DMS 273 (cell line): ENCODE measurements around the gene HIF3A.

ENCODE experiments used
- DNase-seq: peaks from one replicate; lab custom pipeline; 2025; ENCODE audit not compliant: unreplicated experiment; lab: John Stamatoyannopoulos, UW

HIF3A gene

GRCh38 chr19:46381756-46382345, 85.0 kb downstream of the HIF3A start:
- DNase-seq, result peak; percentile 56

- no peak for DNase-seq
Measured at GRCh38 chr19:46383171-46383815, 86.5 kb downstream of the HIF3A start.

GRCh38 chr19:46383846-46384245, 87.0 kb downstream of the HIF3A start:
- no peak for DNase-seq

- DNase-seq, result peak; percentile 94
Measured at GRCh38 chr19:46384396-46384795, 87.6 kb downstream of the HIF3A start.

- no peak for DNase-seq
Measured at GRCh38 chr19:46385636-46386035, 88.8 kb downstream of the HIF3A start.

GRCh38 chr19:46386151-46386550, 89.3 kb downstream of the HIF3A start:
- DNase-seq, result no peak

- DNase-seq, result no peak
Measured at GRCh38 chr19:46386996-46387712, 90.3 kb downstream of the HIF3A start.

- DNase-seq, result no peak
Measured at GRCh38 chr19:46387713-46388130, 90.9 kb downstream of the HIF3A start.

GRCh38 chr19:46388311-46389095, 91.7 kb downstream of the HIF3A start:
- DNase-seq, result no peak

- no peak for DNase-seq
Measured at GRCh38 chr19:46390121-46390858, 93.4 kb downstream of the HIF3A start.

GRCh38 chr19:46390866-46391265, 94.0 kb downstream of the HIF3A start:
- no peak for DNase-seq

GRCh38 chr19:46391296-46392251, 94.7 kb downstream of the HIF3A start:
- peak; percentile 64 for DNase-seq

- peak; percentile 86 for DNase-seq
Measured at GRCh38 chr19:46392252-46392801, 95.5 kb downstream of the HIF3A start.

GRCh38 chr19:46392837-46393236, 96.0 kb downstream of the HIF3A start:
- no peak for DNase-seq
